ENCODE data around the gene C4A.
"Not testable (repeated sequence)": the region's sequence is repeated elsewhere in the genome, so short reads cannot be mapped to it uniquely, and the experiment has no call there.

The C4A gene

GRCh38 chr6:31981744-31982143 is at the start of gene C4A:
TSS of gene C4A (plus strand) at chr6:31982057. CDS start at chr6:31982108, 51 bp downstream.
- H2AFZ ChIP-seq (ENCODE audit: low read depth, low read length); H3K9me3 ChIP-seq (ENCODE audit: low read length); H3K4me1 ChIP-seq (ENCODE audit: insufficient read depth, low read length); H3K4me3 ChIP-seq (ENCODE audit: low read length); H3K27me3 ChIP-seq (ENCODE audit: insufficient read depth, low read length): not testable (repeated sequence)
- H3K36me3 ChIP-seq (ENCODE audit: insufficient read depth, low read length) = peaks cover 18% of the 10 kb centered on the region

DNA sequence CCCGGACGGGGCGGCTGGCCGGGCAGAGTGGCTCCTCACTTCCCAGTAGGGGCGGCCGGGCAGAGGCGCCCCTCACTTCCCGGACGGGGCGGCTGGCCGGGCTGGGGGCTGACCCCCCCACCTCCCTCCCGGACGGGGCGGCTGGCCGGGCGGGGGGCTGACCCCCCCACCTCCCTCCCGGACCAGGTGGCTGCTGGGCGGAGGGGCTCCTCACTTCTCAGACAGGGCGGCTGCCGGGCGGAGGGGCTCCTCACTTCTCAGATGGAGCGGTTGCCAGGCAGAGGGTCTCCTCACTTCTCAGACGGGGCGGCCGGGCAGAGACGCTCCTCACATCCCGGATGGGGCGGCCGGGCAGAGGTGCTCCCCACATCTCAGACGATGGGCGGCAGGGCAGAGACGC is 49.7 kb upstream of the C4A start:
- H3K27me3 ChIP-seq (ENCODE audit: insufficient read depth, low read length); H3K36me3 ChIP-seq (ENCODE audit: insufficient read depth, low read length); H2AFZ ChIP-seq (ENCODE audit: low read depth, low read length); H3K4me1 ChIP-seq (ENCODE audit: insufficient read depth, low read length); H3K4me3 ChIP-seq (ENCODE audit: low read length); H3K9me3 ChIP-seq (ENCODE audit: low read length): not testable (repeated sequence)

DNA sequence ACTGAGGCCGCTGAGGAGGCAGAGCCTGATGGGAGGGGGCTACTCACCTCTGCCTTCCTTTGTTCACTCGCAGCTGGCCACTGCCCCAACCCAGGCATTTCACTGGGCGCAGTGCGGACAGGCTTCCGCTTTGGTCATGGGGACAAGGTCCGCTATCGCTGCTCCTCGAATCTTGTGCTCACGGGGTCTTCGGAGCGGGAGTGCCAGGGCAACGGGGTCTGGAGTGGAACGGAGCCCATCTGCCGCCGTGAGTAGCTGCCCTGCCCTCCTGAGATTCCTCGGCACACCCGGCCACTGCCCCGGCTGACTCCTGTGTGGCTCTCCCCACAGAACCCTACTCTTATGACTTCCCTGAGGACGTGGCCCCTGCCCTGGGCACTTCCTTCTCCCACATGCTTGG is 48.3 kb upstream of the C4A start:
- no peaks in the 10 kb centered on the region for H3K4me1 ChIP-seq (ENCODE audit: insufficient read depth, low read length)
- H3K4me3 ChIP-seq (ENCODE audit: low read length) = no peak overlapping the region
- no peak overlapping the region for H2AFZ ChIP-seq (ENCODE audit: low read depth, low read length)
- no peaks in the 10 kb centered on the region for H3K9me3 ChIP-seq (ENCODE audit: low read length)
- H3K27me3 ChIP-seq (ENCODE audit: insufficient read depth, low read length) = no peaks in the 10 kb centered on the region
- no peaks in the 10 kb centered on the region for H3K36me3 ChIP-seq (ENCODE audit: insufficient read depth, low read length)

GRCh38 chr6:31935021-31935420 is 46.8 kb upstream of the C4A start:
- Histone ChIP-seq H3K36me3 (ENCODE audit: insufficient read depth, low read length) (no peaks in the 10 kb centered on the region), H3K4me3 (ENCODE audit: low read length) (no peak overlapping the region), H3K9me3 (ENCODE audit: low read length) (no peaks in the 10 kb centered on the region), H3K27me3 (ENCODE audit: insufficient read depth, low read length) (no peaks in the 10 kb centered on the region), H3K4me1 (ENCODE audit: insufficient read depth, low read length) (no peaks in the 10 kb centered on the region), H2AFZ (ENCODE audit: low read depth, low read length) (no peak overlapping the region)

DNA sequence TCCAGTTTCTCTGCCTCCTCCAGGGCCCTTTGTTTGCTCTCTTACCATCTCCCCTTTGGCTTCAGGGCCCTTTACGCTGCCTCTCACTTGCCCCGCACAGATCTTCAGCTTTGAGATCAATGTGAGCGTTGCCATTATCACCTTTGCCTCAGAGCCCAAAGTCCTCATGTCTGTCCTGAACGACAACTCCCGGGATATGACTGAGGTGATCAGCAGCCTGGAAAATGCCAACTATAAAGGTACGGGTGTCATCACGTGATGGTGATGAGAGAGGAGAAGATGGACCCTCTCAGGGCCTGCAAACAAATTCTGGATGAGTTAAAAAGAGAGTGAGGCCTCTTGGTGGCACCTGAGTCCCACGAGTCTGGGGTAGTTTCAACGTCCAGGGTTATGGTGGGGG is 46.0 kb upstream of the C4A start:
- H3K4me3 ChIP-seq (ENCODE audit: low read length) = no peak overlapping the region

DNA sequence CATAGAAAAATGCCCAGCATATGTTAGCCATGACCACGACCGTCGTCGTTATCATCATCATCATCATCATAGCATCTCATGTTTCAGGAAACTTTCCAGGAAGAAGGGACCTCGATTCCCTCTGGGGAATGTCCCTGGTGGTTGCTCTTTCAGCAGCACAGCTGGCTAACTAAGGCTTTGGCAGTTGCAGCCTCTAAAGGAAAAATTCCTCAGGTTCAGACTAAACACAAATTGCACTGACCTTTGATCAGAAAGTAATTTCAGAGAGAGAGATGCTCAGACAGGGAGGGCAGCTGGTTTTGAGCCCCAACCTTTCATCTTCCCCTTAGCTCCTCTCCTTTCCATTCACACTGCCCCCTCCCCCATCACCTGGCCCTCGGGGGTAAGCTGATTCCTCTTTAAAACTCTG is 41.6 kb upstream of the C4A start:
- Histone ChIP-seq H3K9me3 (ENCODE audit: low read length) (no peaks in the 10 kb centered on the region), H2AFZ (ENCODE audit: low read depth, low read length) (no peak overlapping the region), H3K27me3 (ENCODE audit: insufficient read depth, low read length) (no peaks in the 10 kb centered on the region)

More for the DNA sequence above, 46.0 kb upstream of the C4A start:
- no peaks in the 10 kb centered on the region for H3K27me3 ChIP-seq (ENCODE audit: insufficient read depth, low read length)
- H3K4me1 ChIP-seq (ENCODE audit: insufficient read depth, low read length) = no peaks in the 10 kb centered on the region
- H3K9me3 ChIP-seq (ENCODE audit: low read length) = no peaks in the 10 kb centered on the region
- no peak overlapping the region for H2AFZ ChIP-seq (ENCODE audit: low read depth, low read length)
- no peaks in the 10 kb centered on the region for H3K36me3 ChIP-seq (ENCODE audit: insufficient read depth, low read length)

DNA sequence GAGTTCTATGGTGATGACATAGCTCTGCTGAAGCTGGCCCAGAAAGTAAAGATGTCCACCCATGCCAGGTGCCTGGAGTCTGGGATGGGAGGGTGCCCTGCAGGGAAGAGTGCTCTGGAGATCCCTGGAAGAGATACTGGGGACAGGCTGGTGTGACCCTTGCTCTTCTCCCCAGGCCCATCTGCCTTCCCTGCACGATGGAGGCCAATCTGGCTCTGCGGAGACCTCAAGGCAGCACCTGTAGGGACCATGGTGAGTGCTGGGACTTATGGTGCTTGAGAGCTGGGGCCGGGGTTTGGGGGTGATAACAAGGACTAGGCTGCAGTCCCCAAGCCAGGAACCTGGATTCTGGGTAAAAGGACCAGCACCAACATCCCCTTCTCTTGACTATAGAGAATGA is 38.1 kb upstream of the C4A start:
- H3K36me3 ChIP-seq (ENCODE audit: insufficient read depth, low read length) = no peaks in the 10 kb centered on the region
- H2AFZ ChIP-seq (ENCODE audit: low read depth, low read length) = no peak overlapping the region
- no peak overlapping the region for H3K4me3 ChIP-seq (ENCODE audit: low read length)
- H3K9me3 ChIP-seq (ENCODE audit: low read length) = no peaks in the 10 kb centered on the region
- peaks cover 10% of the 10 kb centered on the region for H3K4me1 ChIP-seq (ENCODE audit: insufficient read depth, low read length)
- no peaks in the 10 kb centered on the region for H3K27me3 ChIP-seq (ENCODE audit: insufficient read depth, low read length)

More for the DNA sequence above, 41.6 kb upstream of the C4A start:
- Histone ChIP-seq H3K36me3 (ENCODE audit: insufficient read depth, low read length) (no peaks in the 10 kb centered on the region), H3K4me1 (ENCODE audit: insufficient read depth, low read length) (peaks cover 1% of the 10 kb centered on the region), H3K4me3 (ENCODE audit: low read length) (no peak overlapping the region)

DNA sequence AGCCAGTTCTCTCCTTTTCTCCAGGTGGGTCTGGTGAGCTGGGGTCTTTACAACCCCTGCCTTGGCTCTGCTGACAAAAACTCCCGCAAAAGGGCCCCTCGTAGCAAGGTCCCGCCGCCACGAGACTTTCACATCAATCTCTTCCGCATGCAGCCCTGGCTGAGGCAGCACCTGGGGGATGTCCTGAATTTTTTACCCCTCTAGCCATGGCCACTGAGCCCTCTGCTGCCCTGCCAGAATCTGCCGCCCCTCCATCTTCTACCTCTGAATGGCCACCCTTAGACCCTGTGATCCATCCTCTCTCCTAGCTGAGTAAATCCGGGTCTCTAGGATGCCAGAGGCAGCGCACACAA is 36.7 kb upstream of the C4A start:
- H2AFZ ChIP-seq (ENCODE audit: low read depth, low read length) = no peak overlapping the region
- peaks cover under 1% of the 10 kb centered on the region for H3K36me3 ChIP-seq (ENCODE audit: insufficient read depth, low read length)
- H3K27me3 ChIP-seq (ENCODE audit: insufficient read depth, low read length) = no peaks in the 10 kb centered on the region
- H3K9me3 ChIP-seq (ENCODE audit: low read length) = no peaks in the 10 kb centered on the region
- no peak overlapping the region for H3K4me3 ChIP-seq (ENCODE audit: low read length)
- H3K4me1 ChIP-seq (ENCODE audit: insufficient read depth, low read length) = peaks cover 10% of the 10 kb centered on the region

DNA sequence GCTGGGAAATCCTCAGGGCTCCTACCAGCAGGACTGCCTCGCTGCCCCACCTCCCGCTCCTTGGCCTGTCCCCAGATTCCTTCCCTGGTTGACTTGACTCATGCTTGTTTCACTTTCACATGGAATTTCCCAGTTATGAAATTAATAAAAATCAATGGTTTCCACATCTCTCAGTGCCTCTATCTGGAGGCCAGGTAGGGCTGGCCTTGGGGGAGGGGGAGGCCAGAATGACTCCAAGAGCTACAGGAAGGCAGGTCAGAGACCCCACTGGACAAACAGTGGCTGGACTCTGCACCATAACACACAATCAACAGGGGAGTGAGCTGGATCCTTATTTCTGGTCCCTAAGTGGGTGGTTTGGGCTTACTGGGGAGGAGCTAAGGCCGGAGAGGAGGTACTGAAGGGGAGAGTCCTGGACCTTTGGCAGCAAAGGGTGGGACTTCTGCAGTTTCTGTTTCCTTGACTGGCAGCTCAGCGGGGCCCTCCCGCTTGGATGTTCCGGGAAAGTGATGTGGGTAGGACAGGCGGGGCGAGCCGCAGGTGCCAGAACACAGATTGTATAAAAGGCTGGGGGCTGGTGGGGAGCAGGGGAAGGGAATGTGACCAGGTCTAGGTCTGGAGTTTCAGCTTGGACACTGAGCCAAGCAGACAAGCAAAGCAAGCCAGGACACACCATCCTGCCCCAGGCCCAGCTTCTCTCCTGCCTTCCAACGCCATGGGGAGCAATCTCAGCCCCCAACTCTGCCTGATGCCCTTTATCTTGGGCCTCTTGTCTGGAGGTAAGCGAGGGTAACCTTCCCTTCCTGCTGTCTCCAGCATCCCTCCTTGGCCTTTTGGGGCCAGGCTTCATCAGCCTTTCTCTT is 36.1 kb upstream of the C4A start, which contains the start of gene CFB:
CFB (plus strand) TSS at position 589 of the 863 bp plus-strand sequence; CDS start at position 716, 127 bp downstream.
- H3K36me3 ChIP-seq (ENCODE audit: insufficient read depth, low read length) = peaks cover 4% of the 10 kb centered on the region
- no peaks in the 10 kb centered on the region for H3K27me3 ChIP-seq (ENCODE audit: insufficient read depth, low read length)
- no peak within 1 kb of the TSS for H3K4me3 ChIP-seq (ENCODE audit: low read length)
- H3K9me3 ChIP-seq (ENCODE audit: low read length) = no peaks in the 10 kb centered on the region
- no peak within 1 kb of the TSS for H2AFZ ChIP-seq (ENCODE audit: low read depth, low read length)
- peaks cover 10% of the 10 kb centered on the region for H3K4me1 ChIP-seq (ENCODE audit: insufficient read depth, low read length)

GRCh38 chr6:31946370-31946885 is 35.4 kb upstream of the C4A start:
- Histone ChIP-seq H3K36me3 (ENCODE audit: insufficient read depth, low read length) (peaks cover 10% of the 10 kb centered on the region), H2AFZ (ENCODE audit: low read depth, low read length) (no peak overlapping the region), H3K4me1 (ENCODE audit: insufficient read depth, low read length) (peaks cover 10% of the 10 kb centered on the region), H3K4me3 (ENCODE audit: low read length) (no peak overlapping the region), H3K27me3 (ENCODE audit: insufficient read depth, low read length) (no peaks in the 10 kb centered on the region), H3K9me3 (ENCODE audit: low read length) (no peaks in the 10 kb centered on the region)

DNA sequence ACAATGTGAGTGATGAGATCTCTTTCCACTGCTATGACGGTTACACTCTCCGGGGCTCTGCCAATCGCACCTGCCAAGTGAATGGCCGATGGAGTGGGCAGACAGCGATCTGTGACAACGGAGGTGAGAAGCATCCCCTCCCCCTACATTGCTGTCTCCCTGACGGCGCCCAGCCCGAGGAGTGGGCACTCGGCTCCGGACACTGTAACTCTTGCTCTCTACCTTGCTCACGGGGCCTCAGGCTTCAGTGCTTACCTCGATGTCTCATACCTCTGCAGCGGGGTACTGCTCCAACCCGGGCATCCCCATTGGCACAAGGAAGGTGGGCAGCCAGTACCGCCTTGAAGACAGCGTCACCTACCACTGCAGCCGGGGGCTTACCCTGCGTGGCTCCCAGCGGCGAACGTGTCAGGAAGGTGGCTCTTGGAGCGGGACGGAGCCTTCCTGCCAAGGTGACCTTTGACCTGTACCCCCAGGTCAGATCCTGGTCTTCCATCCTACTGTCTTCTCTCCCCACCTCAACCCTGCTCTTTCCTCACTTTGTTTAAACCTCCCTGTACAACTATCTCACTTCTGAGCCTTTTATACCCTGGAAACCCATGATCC is 34.7 kb upstream of the C4A start:
- no peak overlapping the region for H3K4me3 ChIP-seq (ENCODE audit: low read length)
- no peak overlapping the region for H2AFZ ChIP-seq (ENCODE audit: low read depth, low read length)
- H3K36me3 ChIP-seq (ENCODE audit: insufficient read depth, low read length) = peaks cover 18% of the 10 kb centered on the region
- no peaks in the 10 kb centered on the region for H3K27me3 ChIP-seq (ENCODE audit: insufficient read depth, low read length)
- H3K4me1 ChIP-seq (ENCODE audit: insufficient read depth, low read length) = peaks cover 10% of the 10 kb centered on the region
- no peaks in the 10 kb centered on the region for H3K9me3 ChIP-seq (ENCODE audit: low read length)

DNA sequence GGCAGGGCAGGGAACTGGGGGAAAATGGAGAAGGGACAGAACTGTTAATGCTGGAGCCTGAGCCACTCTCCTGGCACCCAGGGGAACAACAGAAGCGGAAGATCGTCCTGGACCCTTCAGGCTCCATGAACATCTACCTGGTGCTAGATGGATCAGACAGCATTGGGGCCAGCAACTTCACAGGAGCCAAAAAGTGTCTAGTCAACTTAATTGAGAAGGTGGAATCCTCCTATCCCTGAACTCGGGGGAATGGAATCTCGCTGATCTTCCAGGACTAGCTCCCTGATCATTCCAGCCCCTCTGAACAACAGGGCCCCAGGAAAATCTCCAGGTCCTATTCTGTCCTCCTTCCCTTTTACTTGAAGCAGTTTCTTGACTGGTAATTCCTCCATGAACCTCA is 34.0 kb upstream of the C4A start:
- peaks cover 25% of the 10 kb centered on the region for H3K36me3 ChIP-seq (ENCODE audit: insufficient read depth, low read length)
- no peaks in the 10 kb centered on the region for H3K9me3 ChIP-seq (ENCODE audit: low read length)
- H3K27me3 ChIP-seq (ENCODE audit: insufficient read depth, low read length) = no peaks in the 10 kb centered on the region
- peaks cover 10% of the 10 kb centered on the region for H3K4me1 ChIP-seq (ENCODE audit: insufficient read depth, low read length)
- H3K4me3 ChIP-seq (ENCODE audit: low read length) = no peak overlapping the region
- H2AFZ ChIP-seq (ENCODE audit: low read depth, low read length) = no peak overlapping the region

GRCh38 chr6:31948306-31948705 is 33.6 kb upstream of the C4A start:
- Histone ChIP-seq H3K4me3 (ENCODE audit: low read length) (no peak overlapping the region), H3K9me3 (ENCODE audit: low read length) (no peaks in the 10 kb centered on the region), H3K4me1 (ENCODE audit: insufficient read depth, low read length) (peaks cover 10% of the 10 kb centered on the region), H2AFZ (ENCODE audit: low read depth, low read length) (no peak overlapping the region), H3K27me3 (ENCODE audit: insufficient read depth, low read length) (no peaks in the 10 kb centered on the region), H3K36me3 (ENCODE audit: insufficient read depth, low read length) (peaks cover 29% of the 10 kb centered on the region)

All from neuron (in vitro differentiated cells).